ENCODE data around the gene RHBDF2.

The RHBDF2 gene

DNA sequence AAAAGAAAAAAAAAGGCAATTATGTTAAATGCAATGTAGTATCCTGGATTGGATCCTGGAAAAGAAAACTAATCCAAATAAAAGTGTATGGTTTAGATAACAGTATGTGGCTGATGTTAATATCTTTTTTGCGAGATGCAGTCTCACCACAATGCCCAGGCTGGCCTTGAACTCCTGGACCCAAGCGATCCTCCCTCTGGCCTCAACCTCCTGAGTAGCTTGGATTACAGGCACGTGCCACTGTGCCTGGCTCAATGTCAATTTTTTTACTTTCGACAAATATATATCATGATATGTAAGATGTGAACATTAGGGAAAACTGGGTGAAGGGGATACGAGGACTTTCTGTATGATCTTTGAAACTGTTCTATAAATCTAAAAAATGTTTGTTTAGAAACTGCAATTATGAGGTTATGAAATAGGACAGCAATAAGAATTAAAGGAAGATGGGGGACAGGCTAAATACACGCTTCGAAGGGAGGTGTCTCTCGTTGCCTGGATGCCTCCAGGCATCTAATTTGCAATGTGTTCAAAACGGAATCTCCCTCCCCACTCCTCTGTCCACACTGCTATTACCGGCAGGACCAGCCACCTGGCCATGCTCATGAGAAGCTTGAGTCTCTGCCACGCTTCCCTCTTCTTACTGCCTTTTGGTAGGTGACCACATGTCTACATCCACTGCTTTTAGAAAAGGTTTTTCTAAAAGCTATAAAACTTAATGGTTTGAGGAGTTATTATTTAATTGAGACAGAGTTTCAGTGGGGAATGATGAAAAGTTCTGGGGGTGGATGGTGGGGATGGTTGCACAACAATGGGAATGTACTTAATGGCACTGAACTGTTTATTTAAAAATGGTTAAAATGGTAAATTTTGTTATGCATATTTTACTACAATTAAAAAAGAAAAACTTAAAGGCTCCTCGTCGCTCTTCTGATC lies 63.5 kb downstream of the RHBDF2 start:
- no peak for DNase-seq (ENCODE audit: low spot score)

GRCh38 chr17:76435751-76436150 lies 65.5 kb downstream of the RHBDF2 start:
- DNase-seq (ENCODE audit: low spot score): no peak

GRCh38 chr17:76434870-76435269 lies 66.4 kb downstream of the RHBDF2 start:
- no peak for DNase-seq (ENCODE audit: low spot score)

- no peak for DNase-seq (ENCODE audit: low spot score)
These were observed 67.5 kb downstream of the RHBDF2 start for GRCh38 chr17:76433693-76434092.

DNA sequence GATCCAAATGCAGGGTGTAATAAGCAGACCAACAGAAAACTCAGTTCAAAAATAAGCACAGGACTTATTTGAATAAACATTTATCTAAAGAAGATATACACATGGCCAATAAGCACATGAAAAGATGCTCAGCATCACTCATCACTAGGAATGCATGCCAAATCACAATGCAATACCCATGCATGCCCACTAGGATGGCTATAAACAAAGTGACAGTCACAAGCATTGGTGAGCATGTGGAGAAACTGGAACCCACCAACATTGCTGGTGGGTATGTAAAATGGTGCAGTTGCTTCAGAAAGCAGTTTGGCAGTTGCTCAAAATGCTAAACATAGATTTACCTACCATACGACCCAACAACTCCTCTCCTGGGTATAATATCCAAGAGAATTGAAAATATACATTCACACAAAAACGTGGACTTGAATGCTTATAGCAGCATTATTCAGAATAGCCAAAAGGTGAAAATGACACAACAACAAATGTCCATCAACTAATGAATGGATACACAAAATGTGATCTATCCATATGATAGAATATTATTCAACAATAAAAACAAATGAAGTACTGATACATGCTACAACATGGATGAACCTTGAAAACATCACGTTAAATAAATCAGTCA lies 68.4 kb downstream of the RHBDF2 start:
- DNase-seq (ENCODE audit: low spot score): no peak

- no peak for DNase-seq (ENCODE audit: low spot score)
These were observed 69.2 kb downstream of the RHBDF2 start for GRCh38 chr17:76432004-76432403.

DNA sequence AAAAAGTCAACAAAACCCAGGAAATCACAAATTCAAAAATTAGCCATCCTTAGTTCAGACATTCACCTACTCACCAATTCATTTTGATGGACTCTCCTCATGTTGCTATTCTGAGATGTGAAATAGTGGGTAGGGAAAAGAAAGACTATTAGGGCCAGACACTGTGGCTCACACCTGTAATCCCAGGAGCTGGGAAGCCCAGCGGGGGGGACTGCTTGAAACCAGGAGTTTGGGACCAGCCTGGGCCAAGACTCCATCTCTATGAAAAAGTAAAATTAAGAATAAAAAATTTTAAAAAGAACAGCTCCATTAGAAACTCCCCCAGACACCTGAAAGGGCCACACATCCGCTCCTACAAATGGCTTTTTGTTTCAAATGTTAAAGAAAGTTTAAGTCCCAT lies 69.7 kb downstream of the RHBDF2 start:
- DNase-seq (ENCODE audit: low spot score): no peak

GRCh38 chr17:76428511-76428910 lies 72.7 kb downstream of the RHBDF2 start:
- DNase-seq (ENCODE audit: low spot score): no peak

- DNase-seq (ENCODE audit: low spot score): no peak
These were observed 73.6 kb downstream of the RHBDF2 start for GRCh38 chr17:76427501-76428231.

DNA sequence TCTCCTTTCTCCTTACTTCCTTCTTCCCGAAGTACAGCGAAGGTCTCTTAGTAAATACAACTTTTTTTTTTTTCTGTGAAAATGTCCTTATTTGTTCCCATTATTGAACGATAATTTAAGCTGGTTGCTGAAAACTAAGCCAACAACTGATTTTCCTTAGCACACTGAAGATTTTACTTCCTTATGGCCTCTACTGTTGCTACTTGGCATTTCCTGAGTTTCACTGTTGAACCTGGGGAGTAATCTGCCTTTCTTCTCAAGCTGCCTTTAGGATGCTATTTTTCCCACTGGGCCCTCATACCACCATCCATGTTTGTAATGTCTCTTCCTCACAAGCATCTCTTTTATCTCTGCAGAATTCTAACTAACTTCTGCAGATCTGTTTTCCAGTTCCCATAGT lies 74.4 kb downstream of the RHBDF2 start:
- DNase-seq (ENCODE audit: low spot score): no peak

DNA sequence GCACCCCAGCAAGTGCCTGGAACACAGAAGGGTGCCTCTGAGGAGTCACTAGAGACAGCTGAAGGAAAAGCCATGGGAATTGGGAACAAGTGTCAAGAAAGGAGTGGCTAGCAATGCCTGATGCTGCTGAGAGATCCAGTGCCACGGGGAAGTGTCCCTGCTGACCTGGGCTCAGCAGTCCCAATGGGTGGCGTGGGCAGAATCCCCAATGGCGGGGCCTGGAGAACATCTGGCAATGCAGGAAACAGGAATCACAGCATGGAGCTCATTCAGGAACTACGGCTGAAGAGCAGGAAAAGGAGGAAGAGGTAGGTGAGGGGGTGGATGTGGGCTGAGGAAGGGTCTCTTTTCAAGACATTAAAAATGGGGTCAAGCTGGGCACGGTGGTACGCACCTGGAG lies 78.4 kb downstream of the RHBDF2 start:
- DNase-seq (ENCODE audit: low spot score): no peak

DNA sequence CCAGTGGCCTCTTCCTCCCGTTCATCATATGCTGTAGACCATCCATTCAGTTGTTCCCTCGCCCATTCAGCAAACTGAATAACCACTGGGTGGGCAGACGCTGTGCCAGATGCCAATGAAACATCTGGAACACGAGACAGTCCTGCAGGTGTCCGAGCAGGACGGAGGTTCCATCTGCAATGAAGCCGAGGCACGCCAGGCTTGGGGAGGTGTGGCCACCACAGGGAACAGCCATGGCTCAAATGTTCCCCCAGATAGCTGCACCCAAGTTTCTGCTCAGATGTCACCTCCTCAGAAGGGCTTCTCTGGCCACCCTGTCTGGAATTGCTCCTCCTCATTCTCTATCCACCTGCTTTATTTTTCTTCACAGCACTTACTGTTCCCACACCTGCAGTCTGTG lies 78.8 kb downstream of the RHBDF2 start:
- no peak for DNase-seq (ENCODE audit: low spot score)

DNA sequence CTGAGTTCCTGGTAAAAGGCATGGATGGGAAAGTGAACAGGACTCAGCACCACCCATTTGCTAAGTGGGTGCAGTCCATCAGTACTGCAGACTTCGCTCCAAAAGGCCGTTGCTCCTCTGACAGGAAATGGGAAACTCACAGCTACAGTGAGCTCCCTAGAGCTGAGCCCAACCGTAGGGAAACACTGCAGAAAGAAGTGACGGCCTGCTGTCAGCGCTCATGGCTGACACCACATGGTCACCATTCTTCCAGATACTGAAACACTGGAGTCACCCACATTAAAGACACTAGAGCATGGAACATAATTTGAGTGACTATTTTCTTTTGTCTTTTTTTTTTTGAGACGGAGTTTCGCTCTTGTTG lies 80.2 kb downstream of the RHBDF2 start:
- no peak for DNase-seq (ENCODE audit: low spot score)
